ENCODE results near the gene CLDND2. TPM values are rescaled to one million over a fixed set of nuclear protein-coding genes. Genes with fewer than 3 reads are reported as not detected.

The CLDND2 gene
- total and polyA plus RNA-seq, 2 of the 8 experiments (the other 6 are each of a cell fraction or from before 2014, with no cell fraction given): 0.21 to 0.56 TPM

DNA sequence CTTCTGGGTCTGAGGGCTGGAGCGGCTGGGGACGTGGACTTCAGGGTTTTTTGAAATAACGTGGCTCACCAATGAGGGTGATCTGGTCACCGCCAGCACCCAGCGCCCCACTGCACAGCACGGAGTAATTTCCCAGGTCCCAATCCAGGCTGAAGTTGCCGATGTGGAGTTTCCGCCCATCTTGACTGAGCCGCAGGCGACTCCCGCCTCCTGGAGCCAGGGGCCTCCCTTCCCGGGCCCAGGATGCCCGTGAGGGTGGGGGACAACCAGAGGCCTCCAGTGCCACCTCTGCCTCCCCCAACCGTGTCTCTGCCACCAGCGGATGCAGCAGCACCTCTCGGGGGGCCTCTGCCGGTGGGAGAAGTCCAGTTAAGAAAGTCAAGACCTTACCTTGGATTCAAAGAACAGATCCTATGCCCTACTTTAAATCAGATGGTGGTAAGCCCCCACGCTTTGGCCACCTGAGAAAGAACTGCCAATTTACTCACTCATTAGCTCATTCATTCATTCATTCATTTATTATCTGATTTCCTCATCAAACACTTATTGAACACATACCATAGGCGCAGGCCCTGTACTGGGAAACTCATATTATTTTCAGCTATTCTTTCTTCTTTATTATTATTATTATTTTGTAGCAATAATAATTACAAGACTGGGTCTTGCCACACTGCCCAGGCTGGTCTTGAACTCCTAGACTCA is 30.8 kb downstream of the CLDND2 start:
- ChIA-PET CTCF (ENCODE audit: partially characterized antibody) (interaction anchor here (0.7 to 4.9 kb wide), 17 partner anchors 9 to 100 kb away, joined by 3 to 42 read pairs (median 3); partner anchors contain the start of gene LIM2), POLR2A (ENCODE audit: partially characterized antibody) (interaction anchor here (0.6 to 3.9 kb wide), 4 partner anchors 10 to 53 kb away, joined by 3 to 19 read pairs (median 4); partner anchors contain the start of gene CLDND2)
- H2BK5ac ChIP-seq (ENCODE audit: low read depth, low read length): no peak overlapping the region
- H4K8ac ChIP-seq (ENCODE audit: extremely low read depth, insufficient read depth, low read length): peak overlapping the region; percentile 12; the same call in 1 of the 2 replicates
- H3K23ac ChIP-seq (ENCODE audit: insufficient read length): no peak overlapping the region
- peaks cover 0 to 20% (median 15%) of the 10 kb centered on the region in 4 experiments; a peak in 6 of 7 replicates for H3K4me1 ChIP-seq (replicated peaks in 1 of 4; ENCODE audit: control insufficient read depth in 3 of 4, insufficient read depth in 4 of 4, low read length in 3 of 4)
- no peaks in the 10 kb centered on the region for H4K20me1 ChIP-seq (replicated peaks in 1 of 2; ENCODE audit: control insufficient read depth in 1 of 2, insufficient read depth in 2 of 2, low read length in 2 of 2)
- DNase-seq (ENCODE audit: low read depth in 1 of 2, low spot score in 2 of 2): no peak
- H2BK120ac ChIP-seq (replicated peaks; ENCODE audit: low read depth, low read length): no peak overlapping the region
- H3K27me3 ChIP-seq (replicated peaks in 1 of 4; ENCODE audit: control insufficient read depth in 3 of 4, extremely low read depth in 1 of 4, insufficient read depth in 3 of 4, low read length in 3 of 4): peaks cover 0 to 18% (median 11%) of the 10 kb centered on the region in 4 experiments; a peak in 5 of 7 replicates
- H2BK12ac ChIP-seq (ENCODE audit: low read depth, low read length): no peak overlapping the region
- H2AK5ac ChIP-seq (ENCODE audit: low read depth, low read length): no peak overlapping the region; the same call in 1 of the 2 replicates
- no peak overlapping the region for H3K56ac ChIP-seq (replicated peaks; ENCODE audit: insufficient read length, low read depth, low read length)
- H3K4ac ChIP-seq (replicated peaks; ENCODE audit: insufficient read length, low read depth, low read length): no peak overlapping the region
- peak overlapping the region; percentile 65 to 83; a peak in 3 of 4 replicates for H3K4me2 ChIP-seq (ENCODE audit: insufficient read depth in 1 of 2, low read depth in 2 of 2, low read length in 2 of 2)
- no peak overlapping the region for H4K91ac ChIP-seq (replicated peaks; ENCODE audit: insufficient read length, low read length)
- no peak overlapping the region for H2AFZ ChIP-seq (ENCODE audit: low read length)
- no peaks in the 10 kb centered on the region for H3K79me2 ChIP-seq (ENCODE audit: control insufficient read depth in 1 of 2, insufficient read depth in 2 of 2, low read length in 2 of 2)
- H2BK20ac ChIP-seq (ENCODE audit: low read length): no peak overlapping the region
- H3K79me1 ChIP-seq (ENCODE audit: low read depth, low read length): no peaks in the 10 kb centered on the region
- no peak overlapping the region for H3K14ac ChIP-seq (ENCODE audit: insufficient read length)
- no peak overlapping the region for H4K5ac ChIP-seq (ENCODE audit: insufficient read length, low read depth, low read length)
- 0 out of 2 replicates have a peak overlapping the region, but pooled peaks have one; percentile 61 for H2BK15ac ChIP-seq (ENCODE audit: low read length)
- FAIRE-seq: no peak
- peaks cover 13% of the 10 kb centered on the region for H3K23me2 ChIP-seq (ENCODE audit: low read depth, low read length)
- no peaks in the 10 kb centered on the region; a peak in 1 of 4 replicates for H3K9me3 ChIP-seq (ENCODE audit: insufficient read depth in 2 of 2, low read depth in 1 of 2, low read length in 1 of 2)
- WGBS, 2 experiments (ENCODE audit: extremely low coverage in 1 of 2, insufficient coverage in 1 of 2, insufficient read length in 1 of 2, insufficient replicate concordance in 2 of 2, low coverage in 1 of 2, low lambda C conversion rate in 2 of 2, missing lambda C conversion rate in 1 of 2): 86% methylated on average over 17 of the region's 19 CpGs; no CpG with 5 or more reads in 1 of the 2 experiments
- H3K4me3 ChIP-seq (ENCODE audit: extremely low read depth in 1 of 4, insufficient read depth in 2 of 4, low read depth in 3 of 4, low read length in 4 of 4): peak overlapping the region in 3 of 4 experiments; percentile 56 to 72 (median 70); a peak in 4 of 8 replicates
- H3K18ac ChIP-seq (ENCODE audit: extremely low read depth, low read length): peak overlapping the region; percentile 78; the same call in 1 of the 2 replicates
- peak overlapping the region in 1 of 4 experiments; percentile 34; a peak in 2 of 7 replicates for H3K9ac ChIP-seq (replicated peaks in 1 of 4; ENCODE audit: extremely low read depth in 1 of 4, low read depth in 3 of 4, low read length in 3 of 4)
- TF ChIP-seq YY1 (IDR thresholded peaks at IDR 0.05; ENCODE audit: low read depth, low read length) (no peak), RAD21 (IDR thresholded peaks at IDR 0.05 in 1 of 2, conservative IDR thresholded peaks at IDR 0.05 in 1 of 2; ENCODE audit: low read depth in 2 of 2, low read length in 2 of 2) (peak in 1 of 2 experiments; percentile 8; a peak in 1 of 4 replicates)
- H3K27ac ChIP-seq (ENCODE audit: low read depth, low read length): no peak overlapping the region
- peaks cover 0 to 4% (median 0%) of the 10 kb centered on the region in 4 experiments; a peak in 1 of 8 replicates for H3K36me3 ChIP-seq (ENCODE audit: control insufficient read depth in 2 of 4, insufficient read depth in 4 of 4, low read length in 3 of 4)

Measured in H1 (cell line).